IgD-negative memory B cell (primary cell): ENCODE data around the gene CMIP. TPM values are rescaled to one million over a fixed set of nuclear protein-coding genes. Genes with fewer than 3 reads are reported as not detected.
"Not testable (repeated sequence)": the region's sequence is repeated elsewhere in the genome, so short reads cannot be mapped to it uniquely, and the experiment has no call there.

Experiments
- H3K27ac Mint-ChIP-seq, 3 donors: one replicate each; pipeline ENCODE4 v1.8.0; 2020 to 2022; ENCODE audit warnings: mild to moderate bottlenecking in 3 of 3, mixed read lengths in 3 of 3, moderate library complexity in 1 of 3
- H3K27me3 Mint-ChIP-seq: one replicate; pipeline ENCODE4 v1.8.0; 2021; ENCODE audit warnings: mixed read lengths
- H3K36me3 Mint-ChIP-seq: one replicate; pipeline ENCODE4 v1.8.0; 2020; ENCODE audit warnings: mild to moderate bottlenecking, mixed read lengths
- H3K4me1 Mint-ChIP-seq, 3 donors: one replicate each; pipeline ENCODE4 v1.8.0; 2020 to 2022; ENCODE audit warnings: mixed read lengths in 3 of 3, mild to moderate bottlenecking in 1 of 3
- H3K4me3 Mint-ChIP-seq, 4 donors: one replicate each; pipeline ENCODE4 v1.8.0; 2020 to 2022; ENCODE audit warnings: mild to moderate bottlenecking in 4 of 4, mixed read lengths in 4 of 4, moderate library complexity in 3 of 4
- H3K9me3 Mint-ChIP-seq, 3 donors: one replicate each; pipeline ENCODE4 v1.8.0; 2020 to 2021; ENCODE audit warnings: mixed read lengths in 3 of 3, mild to moderate bottlenecking in 1 of 3
- polyA plus RNA-seq: library from polyadenylated mRNA; unstranded; fragments of 300-500 nt; fragmentation: Illumina TruSeq; gene quantifications from one replicate; pipeline ENCODE4 v1.2.3, GENCODE V29; 2021

Gene CMIP
- polyA plus RNA-seq, 1 donor from 2014 or later: 1.4 TPM

- peaks cover 6% of the 10 kb centered on the region for H3K36me3 Mint-ChIP-seq
- peak overlapping the region in 1 of 3 donors; percentile 85 for H3K27ac Mint-ChIP-seq
- H3K27me3 Mint-ChIP-seq: no peaks in the 10 kb centered on the region
- no peak overlapping the region for H3K4me3 Mint-ChIP-seq
- no peaks in the 10 kb centered on the region for H3K9me3 Mint-ChIP-seq
- H3K4me1 Mint-ChIP-seq: peaks cover 0 to 2% (median 0%) of the 10 kb centered on the region in 3 donors
Measured at GRCh38 chr16:81676066-81676882, 231.7 kb downstream of the CMIP start.

GRCh38 chr16:81676883-81677737 lies 232.5 kb downstream of the CMIP start:
- no peaks in the 10 kb centered on the region for H3K9me3 Mint-ChIP-seq
- peaks cover 0 to 2% (median 0%) of the 10 kb centered on the region in 3 donors for H3K4me1 Mint-ChIP-seq
- H3K4me3 Mint-ChIP-seq: no peak overlapping the region
- no peaks in the 10 kb centered on the region for H3K27me3 Mint-ChIP-seq
- H3K36me3 Mint-ChIP-seq: peaks cover 5% of the 10 kb centered on the region
- no peak overlapping the region for H3K27ac Mint-ChIP-seq

- Mint-ChIP-seq H3K9me3 (no peaks in the 10 kb centered on the region), H3K4me1 (peaks cover 0 to 2% (median 0%) of the 10 kb centered on the region in 3 donors), H3K27ac (peak overlapping the region in 1 of 3 donors; percentile 27), H3K4me3 (no peak overlapping the region), H3K27me3 (no peaks in the 10 kb centered on the region), H3K36me3 (peaks cover 5% of the 10 kb centered on the region)
Measured at GRCh38 chr16:81678326-81679095, 233.9 kb downstream of the CMIP start.

GRCh38 chr16:81679721-81680430 lies 235.3 kb downstream of the CMIP start:
- Mint-ChIP-seq H3K27me3 (no peaks in the 10 kb centered on the region), H3K4me3 (no peak overlapping the region), H3K36me3 (peaks cover 5% of the 10 kb centered on the region), H3K4me1 (peaks cover 0 to 2% (median 0%) of the 10 kb centered on the region in 3 donors), H3K9me3 (no peaks in the 10 kb centered on the region), H3K27ac (no peak overlapping the region)

GRCh38 chr16:81680444-81681275 lies 236.1 kb downstream of the CMIP start:
- H3K36me3 Mint-ChIP-seq: peaks cover 5% of the 10 kb centered on the region
- no peak overlapping the region for H3K27ac Mint-ChIP-seq
- H3K27me3 Mint-ChIP-seq: no peaks in the 10 kb centered on the region
- no peak overlapping the region for H3K4me3 Mint-ChIP-seq
- H3K9me3 Mint-ChIP-seq: no peaks in the 10 kb centered on the region
- peaks cover 0 to 2% (median 0%) of the 10 kb centered on the region in 3 donors for H3K4me1 Mint-ChIP-seq

- Mint-ChIP-seq H3K4me1 (peaks cover 0 to 2% (median 0%) of the 10 kb centered on the region in 3 donors), H3K4me3 (no peak overlapping the region), H3K27me3 (no peaks in the 10 kb centered on the region), H3K9me3 (no peaks in the 10 kb centered on the region), H3K36me3 (peaks cover 5% of the 10 kb centered on the region), H3K27ac (no peak overlapping the region)
Measured at GRCh38 chr16:81681311-81681710, 236.7 kb downstream of the CMIP start.

- Mint-ChIP-seq H3K4me1 (peaks cover 0 to under 1% (median 0%) of the 10 kb centered on the region in 3 donors), H3K36me3 (peaks cover 5% of the 10 kb centered on the region), H3K4me3 (no peak overlapping the region), H3K27ac (no peak overlapping the region), H3K27me3 (no peaks in the 10 kb centered on the region), H3K9me3 (no peaks in the 10 kb centered on the region)
Measured at GRCh38 chr16:81684242-81684837, 239.7 kb downstream of the CMIP start.

GRCh38 chr16:81684901-81685300 lies 240.3 kb downstream of the CMIP start:
- Mint-ChIP-seq H3K36me3 (peaks cover 5% of the 10 kb centered on the region), H3K27me3 (no peaks in the 10 kb centered on the region), H3K9me3 (no peaks in the 10 kb centered on the region), H3K27ac (no peak overlapping the region), H3K4me3 (no peak overlapping the region), H3K4me1 (no peaks in the 10 kb centered on the region)

- peaks cover 5% of the 10 kb centered on the region for H3K36me3 Mint-ChIP-seq
- H3K9me3 Mint-ChIP-seq: no peaks in the 10 kb centered on the region
- peaks cover 0 to 1% (median 0%) of the 10 kb centered on the region in 3 donors for H3K4me1 Mint-ChIP-seq
- H3K27ac Mint-ChIP-seq: peak overlapping the region in 1 of 3 donors; percentile 7
- no peaks in the 10 kb centered on the region for H3K27me3 Mint-ChIP-seq
- H3K4me3 Mint-ChIP-seq: no peak overlapping the region
Measured at GRCh38 chr16:81686391-81687130, 242.0 kb downstream of the CMIP start.

- Mint-ChIP-seq H3K27ac (no peak overlapping the region), H3K36me3 (peaks cover 5% of the 10 kb centered on the region), H3K4me1 (peaks cover 0 to 1% (median 0%) of the 10 kb centered on the region in 3 donors), H3K9me3 (no peaks in the 10 kb centered on the region), H3K4me3 (no peak overlapping the region), H3K27me3 (no peaks in the 10 kb centered on the region)
Measured at GRCh38 chr16:81687131-81687456, 242.5 kb downstream of the CMIP start.

GRCh38 chr16:81688182-81688581 lies 243.6 kb downstream of the CMIP start:
- H3K4me3 Mint-ChIP-seq: no peak overlapping the region
- H3K27me3 Mint-ChIP-seq: no peaks in the 10 kb centered on the region
- no peaks in the 10 kb centered on the region for H3K9me3 Mint-ChIP-seq
- peaks cover 0 to 1% (median 0%) of the 10 kb centered on the region in 3 donors for H3K4me1 Mint-ChIP-seq
- H3K27ac Mint-ChIP-seq: no peak overlapping the region
- H3K36me3 Mint-ChIP-seq: peaks cover 3% of the 10 kb centered on the region

GRCh38 chr16:81688839-81689238 lies 244.2 kb downstream of the CMIP start:
- H3K27ac Mint-ChIP-seq, H3K36me3 Mint-ChIP-seq: not testable (repeated sequence)

GRCh38 chr16:81692021-81692420 lies 247.4 kb downstream of the CMIP start:
- Mint-ChIP-seq H3K36me3 (peaks cover 4% of the 10 kb centered on the region), H3K27me3 (no peaks in the 10 kb centered on the region), H3K4me3 (no peak overlapping the region), H3K27ac (peak overlapping the region in 1 of 3 donors; percentile 53), H3K4me1 (peaks cover 0 to 5% (median 0%) of the 10 kb centered on the region in 3 donors), H3K9me3 (no peaks in the 10 kb centered on the region)

More at GRCh38 chr16:81688839-81689238, 244.2 kb downstream of the CMIP start:
- H3K4me1 Mint-ChIP-seq, H3K4me3 Mint-ChIP-seq, H3K9me3 Mint-ChIP-seq, H3K27me3 Mint-ChIP-seq: not testable (repeated sequence)
